ENCODE measurements around the gene VNN1.
A peak's percentile ranks its signal among the peaks of the same experiment; 100 is the strongest.

VNN1 gene

DNA sequence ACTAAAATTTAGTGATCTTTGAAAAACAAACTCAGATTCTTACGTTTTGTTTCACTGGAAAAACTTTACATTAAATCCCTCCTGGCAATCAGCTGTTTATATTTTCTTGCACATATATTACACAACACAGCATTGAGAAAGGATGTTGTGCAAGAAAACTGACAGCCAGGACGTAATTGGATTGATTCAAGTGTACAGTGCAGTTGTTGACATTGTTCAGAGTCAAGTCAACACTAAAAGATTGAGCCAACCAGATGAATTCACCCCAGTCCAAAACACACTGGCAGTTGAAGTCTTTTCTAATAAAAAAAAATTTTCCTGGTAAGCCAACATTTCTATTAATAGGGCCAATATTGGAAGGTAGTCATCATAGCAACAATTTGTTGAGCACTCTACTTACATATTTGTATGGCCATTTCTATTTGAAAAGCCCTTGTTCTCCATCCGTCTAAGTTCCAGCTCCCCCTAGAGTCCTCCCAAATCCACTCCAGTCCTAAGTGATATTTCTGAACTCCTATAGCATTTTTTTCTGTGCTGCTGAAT lies 20.9 kb upstream of the VNN1 start:
- H3K4me3 ChIP-seq (ENCODE audit: low read length), result no peak overlapping the region
- TF ChIP-seq, protein P1, sequence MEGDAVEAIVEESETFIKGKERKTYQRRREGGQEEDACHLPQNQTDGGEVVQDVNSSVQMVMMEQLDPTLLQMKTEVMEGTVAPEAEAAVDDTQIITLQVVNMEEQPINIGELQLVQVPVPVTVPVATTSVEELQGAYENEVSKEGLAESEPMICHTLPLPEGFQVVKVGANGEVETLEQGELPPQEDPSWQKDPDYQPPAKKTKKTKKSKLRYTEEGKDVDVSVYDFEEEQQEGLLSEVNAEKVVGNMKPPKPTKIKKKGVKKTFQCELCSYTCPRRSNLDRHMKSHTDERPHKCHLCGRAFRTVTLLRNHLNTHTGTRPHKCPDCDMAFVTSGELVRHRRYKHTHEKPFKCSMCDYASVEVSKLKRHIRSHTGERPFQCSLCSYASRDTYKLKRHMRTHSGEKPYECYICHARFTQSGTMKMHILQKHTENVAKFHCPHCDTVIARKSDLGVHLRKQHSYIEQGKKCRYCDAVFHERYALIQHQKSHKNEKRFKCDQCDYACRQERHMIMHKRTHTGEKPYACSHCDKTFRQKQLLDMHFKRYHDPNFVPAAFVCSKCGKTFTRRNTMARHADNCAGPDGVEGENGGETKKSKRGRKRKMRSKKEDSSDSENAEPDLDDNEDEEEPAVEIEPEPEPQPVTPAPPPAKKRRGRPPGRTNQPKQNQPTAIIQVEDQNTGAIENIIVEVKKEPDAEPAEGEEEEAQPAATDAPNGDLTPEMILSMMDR (conservative IDR thresholded peaks at IDR 0.05; ENCODE audit: low read length), result peak; percentile 36
- peak; percentile 51 for DNase-seq (ENCODE audit: low read depth)

DNA sequence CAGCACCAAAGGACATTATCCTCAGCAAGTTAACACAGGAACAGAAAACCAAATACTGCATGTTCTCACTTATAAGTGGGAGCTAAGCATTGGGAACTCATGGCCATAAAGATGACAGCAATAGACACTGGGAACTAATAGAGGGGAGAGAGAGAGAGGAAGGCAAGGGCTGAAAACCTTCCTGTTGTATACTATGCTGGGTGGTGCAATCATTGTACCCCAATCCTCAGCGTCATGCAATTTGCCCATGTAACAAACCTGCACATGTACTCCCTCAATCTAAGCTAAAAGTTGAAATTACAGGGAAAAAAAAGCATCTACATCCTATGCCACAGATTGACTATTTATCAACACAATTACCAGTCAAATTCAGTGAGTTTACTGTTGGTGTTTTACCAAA lies 20.0 kb upstream of the VNN1 start:
- no peak overlapping the region for H3K4me3 ChIP-seq (ENCODE audit: low read length)
- TF ChIP-seq, protein P1 (conservative IDR thresholded peaks at IDR 0.05; ENCODE audit: low read length), result no peak
- DNase-seq (ENCODE audit: low read depth), result no peak

DNA sequence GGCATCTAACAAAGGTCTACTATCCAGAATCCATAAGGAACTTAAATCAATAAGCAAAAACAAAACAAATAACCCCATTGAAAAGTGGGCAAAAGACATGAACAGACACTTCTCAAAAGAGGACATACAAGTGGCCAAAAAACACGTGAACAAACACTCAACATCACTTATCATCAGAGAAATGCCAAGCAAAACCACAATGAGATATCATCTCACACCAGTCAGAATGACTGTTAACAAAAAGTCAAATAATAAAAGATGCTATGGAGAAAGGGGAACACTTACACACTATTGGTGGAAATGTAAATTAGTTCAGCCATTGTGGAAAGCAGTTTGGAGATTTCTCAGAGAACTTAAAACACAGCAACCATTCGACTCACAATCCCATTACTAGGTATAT lies 19.4 kb upstream of the VNN1 start:
- H3K4me3 ChIP-seq (ENCODE audit: low read length), result no peak overlapping the region
- no peak for DNase-seq (ENCODE audit: low read depth)
- TF ChIP-seq, protein P1 (conservative IDR thresholded peaks at IDR 0.05; ENCODE audit: low read length), result no peak

DNA sequence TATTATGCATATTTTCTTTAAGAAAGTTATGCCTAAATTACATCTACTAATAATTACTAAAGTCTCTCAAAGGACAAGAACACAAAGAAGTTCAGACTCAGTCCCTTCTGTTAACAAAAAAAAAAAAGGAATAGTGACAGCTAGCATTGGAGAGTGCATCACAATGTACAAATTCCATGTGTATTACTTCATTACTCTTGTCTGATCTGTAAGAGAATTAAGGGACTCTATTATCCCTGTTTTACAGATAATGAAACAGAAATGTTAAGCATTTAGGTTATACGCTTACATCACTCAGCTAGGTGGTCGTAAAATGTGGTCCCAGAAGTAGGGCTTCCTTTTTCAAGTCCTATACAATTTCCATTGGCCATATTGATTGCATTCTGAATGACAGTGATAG lies 17.2 kb upstream of the VNN1 start:
- DNase-seq (ENCODE audit: low read depth), result no peak
- TF ChIP-seq, protein P1 (conservative IDR thresholded peaks at IDR 0.05; ENCODE audit: low read length), result no peak
- H3K4me3 ChIP-seq (ENCODE audit: low read length), result no peak overlapping the region

DNA sequence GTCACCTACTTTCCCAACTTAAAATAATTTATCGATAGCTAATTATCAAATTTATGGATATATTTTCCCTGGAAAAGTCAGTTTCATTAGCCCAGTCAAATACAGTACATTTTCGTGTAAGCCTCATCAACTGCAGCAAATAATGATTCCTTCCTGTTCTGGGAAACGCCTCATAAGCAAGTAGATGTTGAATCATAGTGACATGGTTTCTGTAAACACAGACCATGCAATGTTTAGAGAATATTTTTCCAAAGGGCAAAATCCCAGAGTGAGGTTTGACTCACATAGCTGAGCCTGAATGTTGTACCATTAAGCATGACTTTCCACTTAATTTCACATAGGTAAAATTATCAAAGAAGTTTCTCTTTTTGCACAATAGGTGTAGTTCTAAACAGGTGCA lies 16.7 kb upstream of the VNN1 start:
- H3K4me3 ChIP-seq (ENCODE audit: low read length), result no peak overlapping the region
- TF ChIP-seq, protein P1 (conservative IDR thresholded peaks at IDR 0.05; ENCODE audit: low read length), result no peak
- peak; percentile 12 for DNase-seq (ENCODE audit: low read depth)

DNA sequence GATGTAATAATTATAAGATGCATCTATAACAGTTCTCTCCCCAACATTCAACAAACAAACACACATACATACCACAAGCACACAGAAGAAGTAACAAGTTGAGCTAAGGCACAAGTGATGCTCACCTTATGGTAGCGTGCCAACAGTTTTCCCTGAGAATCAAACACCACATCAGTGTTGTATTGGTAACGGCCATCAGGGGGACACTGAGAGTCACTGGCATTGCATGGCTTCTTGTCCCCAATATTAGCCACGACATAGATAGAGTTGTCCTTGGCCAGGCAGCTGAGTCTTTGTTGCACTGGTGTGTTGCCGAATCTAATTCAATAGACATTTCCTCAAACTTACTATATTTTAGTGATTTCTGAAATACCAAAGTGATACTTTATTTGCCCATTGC lies 14.8 kb upstream of the VNN1 start:
- no peak for DNase-seq (ENCODE audit: low read depth)
- H3K4me3 ChIP-seq (ENCODE audit: low read length), result no peak overlapping the region
- TF ChIP-seq, protein P1 (conservative IDR thresholded peaks at IDR 0.05; ENCODE audit: low read length), result no peak

DNA sequence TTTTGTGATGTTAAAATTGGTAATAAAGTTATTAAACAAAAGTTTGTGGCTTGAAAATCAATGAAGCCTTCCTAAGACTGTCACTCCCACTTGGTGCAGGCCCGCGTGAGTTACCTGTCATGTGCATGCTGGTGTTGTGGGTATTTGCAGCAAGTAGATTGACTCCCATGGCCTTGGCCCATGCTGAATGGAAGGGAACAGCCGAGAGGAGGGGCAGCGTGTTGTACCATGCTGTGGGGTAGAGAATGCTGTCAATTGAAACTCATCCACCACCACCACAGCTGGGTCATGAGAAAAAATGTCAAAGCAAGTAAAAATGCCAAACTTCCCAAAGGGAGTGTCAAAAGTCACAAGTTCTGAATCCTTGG lies 12.7 kb upstream of the VNN1 start:
- no peak overlapping the region for H3K4me3 ChIP-seq (ENCODE audit: low read length)
- TF ChIP-seq, protein P1 (conservative IDR thresholded peaks at IDR 0.05; ENCODE audit: low read length), result no peak
- DNase-seq (ENCODE audit: low read depth), result no peak

Measured in AG10803 (cell line).